Measurements from ENCODE around the gene METAP1. TPM values are rescaled to one million over a fixed set of nuclear protein-coding genes. Genes with fewer than 3 reads are reported as not detected.
"Not testable (repeated sequence)": the region's sequence is repeated elsewhere in the genome, so short reads cannot be mapped to it uniquely, and the experiment has no call there.

Gene METAP1
- total and polyA plus RNA-seq, 4 donors = 28.6 to 38.5 (median 32.2) TPM

- no peak for DNase-seq (ENCODE audit: low read depth in 4 of 6, low spot score in 6 of 6)
- H3K36me3 ChIP-seq (ENCODE audit: control insufficient read depth, insufficient read depth, low read length) = peaks cover 20% of the 10 kb centered on the region
- no CpG with 5 or more reads among the region's 2 CpGs for WGBS (ENCODE audit: insufficient coverage)
Measured at GRCh38 chr4:99084595-99084994, 89.1 kb downstream of the METAP1 start.

GRCh38 chr4:99088023-99088449, 92.5 kb downstream of the METAP1 start:
- Histone ChIP-seq H3K4me3 (ENCODE audit: low read depth, low read length) (peak overlapping the region; percentile 95), H3K27ac (ENCODE audit: low read depth, low read length) (peak overlapping the region; percentile 98), H3K4me1 (ENCODE audit: control insufficient read depth, insufficient read depth, low read length) (peaks cover 14% of the 10 kb centered on the region), H3K27me3 (ENCODE audit: control insufficient read depth, insufficient read depth, low read length) (no peaks in the 10 kb centered on the region), H3K36me3 (ENCODE audit: control insufficient read depth, insufficient read depth, low read length) (peaks cover 14% of the 10 kb centered on the region), H3K9me3 (ENCODE audit: control insufficient read depth, insufficient read depth, low read length) (no peaks in the 10 kb centered on the region)
- WGBS (ENCODE audit: insufficient coverage) = 0% methylated on average over 6 of the region's 15 CpGs
- peak in 5 of 6 donors; percentile 21 to 81 (median 52) for DNase-seq (ENCODE audit: low read depth in 4 of 6, low spot score in 6 of 6)

More at GRCh38 chr4:99084595-99084994, 89.1 kb downstream of the METAP1 start:
- Histone ChIP-seq H3K4me1 (ENCODE audit: control insufficient read depth, insufficient read depth, low read length) (peaks cover 13% of the 10 kb centered on the region), H3K27ac (ENCODE audit: low read depth, low read length) (no peak overlapping the region), H3K4me3 (ENCODE audit: low read depth, low read length) (no peak overlapping the region), H3K27me3 (ENCODE audit: control insufficient read depth, insufficient read depth, low read length) (no peaks in the 10 kb centered on the region), H3K9me3 (ENCODE audit: control insufficient read depth, insufficient read depth, low read length) (no peaks in the 10 kb centered on the region)

GRCh38 chr4:99088481-99089365, 93.2 kb downstream of the METAP1 start, which contains the start of gene ADH5:
TSS of gene ADH5 (minus strand) at chr4:99088788. CDS start at chr4:99088700, 88 bp downstream.
- peaks cover 7% of the 10 kb centered on the region for H3K36me3 ChIP-seq (ENCODE audit: control insufficient read depth, insufficient read depth, low read length)
- peak within 1 kb of the TSS; percentile 95 for H3K4me3 ChIP-seq (ENCODE audit: low read depth, low read length)
- peak within 1 kb of the TSS; percentile 98 for H3K27ac ChIP-seq (ENCODE audit: low read depth, low read length)
- H3K9me3 ChIP-seq (ENCODE audit: control insufficient read depth, insufficient read depth, low read length) = no peaks in the 10 kb centered on the region
- peaks cover 14% of the 10 kb centered on the region for H3K4me1 ChIP-seq (ENCODE audit: control insufficient read depth, insufficient read depth, low read length)
- H3K27me3 ChIP-seq (ENCODE audit: control insufficient read depth, insufficient read depth, low read length) = no peaks in the 10 kb centered on the region
- peak; percentile 65 to 96 (median 77) for DNase-seq (ENCODE audit: low read depth in 4 of 6, low spot score in 6 of 6)
- 0% methylated on average over 50 of the region's 53 CpGs for WGBS (ENCODE audit: insufficient coverage)

- H3K9me3 ChIP-seq (ENCODE audit: control insufficient read depth, insufficient read depth, low read length) = no peaks in the 10 kb centered on the region
- peaks cover 14% of the 10 kb centered on the region for H3K4me1 ChIP-seq (ENCODE audit: control insufficient read depth, insufficient read depth, low read length)
- H3K27me3 ChIP-seq (ENCODE audit: control insufficient read depth, insufficient read depth, low read length) = no peaks in the 10 kb centered on the region
- H3K27ac ChIP-seq (ENCODE audit: low read depth, low read length) = no peak overlapping the region
- no CpG with 5 or more reads among the region's 2 CpGs for WGBS (ENCODE audit: insufficient coverage)
- no peak overlapping the region for H3K4me3 ChIP-seq (ENCODE audit: low read depth, low read length)
- DNase-seq (ENCODE audit: low read depth in 4 of 6, low spot score in 6 of 6) = peak in 1 of 6 donors; percentile 48
- H3K36me3 ChIP-seq (ENCODE audit: control insufficient read depth, insufficient read depth, low read length) = peaks cover 2% of the 10 kb centered on the region
Measured at GRCh38 chr4:99090481-99091215, 95.1 kb downstream of the METAP1 start.

- DNase-seq (ENCODE audit: low read depth in 4 of 6, low spot score in 6 of 6) = peak in 1 of 6 donors; percentile 8
- WGBS (ENCODE audit: insufficient coverage) = no CpG with 5 or more reads among the region's 2 CpGs
- Histone ChIP-seq H3K4me3 (ENCODE audit: low read depth, low read length) (no peak overlapping the region), H3K36me3 (ENCODE audit: control insufficient read depth, insufficient read depth, low read length) (peaks cover 2% of the 10 kb centered on the region), H3K27ac (ENCODE audit: low read depth, low read length) (no peak overlapping the region), H3K9me3 (ENCODE audit: control insufficient read depth, insufficient read depth, low read length) (no peaks in the 10 kb centered on the region), H3K4me1 (ENCODE audit: control insufficient read depth, insufficient read depth, low read length) (peaks cover 14% of the 10 kb centered on the region), H3K27me3 (ENCODE audit: control insufficient read depth, insufficient read depth, low read length) (no peaks in the 10 kb centered on the region)
Measured at GRCh38 chr4:99091216-99091575, 95.7 kb downstream of the METAP1 start.

- H3K4me1 ChIP-seq (ENCODE audit: control insufficient read depth, insufficient read depth, low read length); H3K27ac ChIP-seq (ENCODE audit: low read depth, low read length); DNase-seq (ENCODE audit: low read depth in 4 of 6, low spot score in 6 of 6); H3K36me3 ChIP-seq (ENCODE audit: control insufficient read depth, insufficient read depth, low read length); H3K9me3 ChIP-seq (ENCODE audit: control insufficient read depth, insufficient read depth, low read length); H3K27me3 ChIP-seq (ENCODE audit: control insufficient read depth, insufficient read depth, low read length); H3K4me3 ChIP-seq (ENCODE audit: low read depth, low read length): not testable (repeated sequence)
- no CpG with 5 or more reads among the region's 2 CpGs for WGBS (ENCODE audit: insufficient coverage)
Measured at GRCh38 chr4:99091841-99092240, 96.3 kb downstream of the METAP1 start.

GRCh38 chr4:99099311-99099710, 103.8 kb downstream of the METAP1 start:
- Histone ChIP-seq H3K4me1 (ENCODE audit: control insufficient read depth, insufficient read depth, low read length) (no peaks in the 10 kb centered on the region), H3K36me3 (ENCODE audit: control insufficient read depth, insufficient read depth, low read length) (no peaks in the 10 kb centered on the region), H3K27ac (ENCODE audit: low read depth, low read length) (no peak overlapping the region), H3K9me3 (ENCODE audit: control insufficient read depth, insufficient read depth, low read length) (peaks cover 1% of the 10 kb centered on the region), H3K4me3 (ENCODE audit: low read depth, low read length) (no peak overlapping the region), H3K27me3 (ENCODE audit: control insufficient read depth, insufficient read depth, low read length) (no peaks in the 10 kb centered on the region)
- WGBS (ENCODE audit: insufficient coverage) = 92% methylated on average over 10 of the region's 12 CpGs
- DNase-seq (ENCODE audit: low read depth in 4 of 6, low spot score in 6 of 6) = no peak

GRCh38 chr4:99099814-99100213, 104.3 kb downstream of the METAP1 start:
- not testable (repeated sequence) for H3K27ac ChIP-seq (ENCODE audit: low read depth, low read length); H3K36me3 ChIP-seq (ENCODE audit: control insufficient read depth, insufficient read depth, low read length); H3K9me3 ChIP-seq (ENCODE audit: control insufficient read depth, insufficient read depth, low read length); DNase-seq (ENCODE audit: low read depth in 4 of 6, low spot score in 6 of 6); H3K4me1 ChIP-seq (ENCODE audit: control insufficient read depth, insufficient read depth, low read length); H3K4me3 ChIP-seq (ENCODE audit: low read depth, low read length); H3K27me3 ChIP-seq (ENCODE audit: control insufficient read depth, insufficient read depth, low read length)
- WGBS (ENCODE audit: insufficient coverage) = 100% methylated on average over 4 of the region's 5 CpGs

GRCh38 chr4:99100876-99101275, 105.4 kb downstream of the METAP1 start:
- DNase-seq (ENCODE audit: low read depth in 4 of 6, low spot score in 6 of 6) = no peak
- WGBS (ENCODE audit: insufficient coverage) = no CpG with 5 or more reads among the region's 1 CpG
- H3K4me3 ChIP-seq (ENCODE audit: low read depth, low read length) = no peak overlapping the region

More at GRCh38 chr4:99100876-99101275, 105.4 kb downstream of the METAP1 start:
- Histone ChIP-seq H3K36me3 (ENCODE audit: control insufficient read depth, insufficient read depth, low read length) (no peaks in the 10 kb centered on the region), H3K27ac (ENCODE audit: low read depth, low read length) (no peak overlapping the region), H3K27me3 (ENCODE audit: control insufficient read depth, insufficient read depth, low read length) (no peaks in the 10 kb centered on the region), H3K4me1 (ENCODE audit: control insufficient read depth, insufficient read depth, low read length) (no peaks in the 10 kb centered on the region), H3K9me3 (ENCODE audit: control insufficient read depth, insufficient read depth, low read length) (peaks cover 1% of the 10 kb centered on the region)
